ENCODE measurements around the gene UXS1. TPM values are rescaled to one million over a fixed set of nuclear protein-coding genes. Genes with fewer than 3 reads are reported as not detected.
A peak's percentile ranks its signal among the peaks of the same experiment; 100 is the strongest.

Gene UXS1
- total and polyA plus RNA-seq, 11 donors = 11.0 to 36.9 (median 30.9) TPM

GRCh38 chr2:106108791-106109190, 85.3 kb downstream of the UXS1 start:
- Histone ChIP-seq H3K36me3 (peaks cover 0 to 43% (median 26%) of the 10 kb centered on the region in 9 donors), H3K9me3 (no peaks in the 10 kb centered on the region)
- intact Hi-C loops (cut with DNase I) = loop anchor here in 8 of 10 donors (5.0 to 10.0 kb wide), 11 partner anchors 84 to 479 kb away; partner anchors contain the start of genes UXS1 (in 2 of the 8) and RGPD3 (in 1 of the 8)

GRCh38 chr2:106108351-106108750, 85.8 kb downstream of the UXS1 start:
- no peak overlapping the region for H3K27ac ChIP-seq
- DNase-seq = no peak

More at GRCh38 chr2:106108791-106109190, 85.3 kb downstream of the UXS1 start:
- ATAC-seq (no peak), DNase-seq (no peak)
- WGBS, 4 donors = 88 to 92% (median 91%) methylated on average over 7 of the region's 7 CpGs
- no peak for TF ChIP-seq CTCF (IDR thresholded peaks at IDR 0.05)
- TF ChIP-seq POLR2A (IDR thresholded peaks at IDR 0.05) = no peak
- Histone ChIP-seq H3K27me3 (no peaks in the 10 kb centered on the region), H3K4me1 (peaks cover 0 to 25% (median 15%) of the 10 kb centered on the region in 12 donors), H3K27ac (no peak overlapping the region), H3K4me3 (no peak overlapping the region)

GRCh38 chr2:106107509-106108131, 86.5 kb downstream of the UXS1 start:
- intact Hi-C loops (cut with DNase I) = loop anchor here in 9 of 10 donors (2.0 to 10.0 kb wide), 12 partner anchors 85 to 480 kb away; partner anchors contain the start of genes UXS1 (in 2 of the 9) and RGPD3 (in 1 of the 9)
- WGBS, 4 donors = 60 to 72% (median 65%) methylated on average over 14 of the region's 14 CpGs
- peaks cover 0 to 47% (median 25%) of the 10 kb centered on the region in 9 donors for H3K36me3 ChIP-seq
- TF ChIP-seq CTCF (IDR thresholded peaks at IDR 0.05) (peak in 1 of 12 donors; percentile 22), POLR2A (IDR thresholded peaks at IDR 0.05) (no peak)
- no peaks in the 10 kb centered on the region for H3K9me3 ChIP-seq
- no peak overlapping the region for H3K4me3 ChIP-seq
- DNase-seq = no peak
- H3K27me3 ChIP-seq = no peaks in the 10 kb centered on the region
- H3K27ac ChIP-seq = no peak overlapping the region
- ATAC-seq = peak in 3 of 4 donors; percentile 10 to 63 (median 48)
- peaks cover 0 to 25% (median 15%) of the 10 kb centered on the region in 12 donors for H3K4me1 ChIP-seq

More at GRCh38 chr2:106108351-106108750, 85.8 kb downstream of the UXS1 start:
- H3K36me3 ChIP-seq = peaks cover 0 to 44% (median 26%) of the 10 kb centered on the region in 9 donors
- H3K4me1 ChIP-seq = peaks cover 0 to 25% (median 15%) of the 10 kb centered on the region in 12 donors
- H3K27me3 ChIP-seq = no peaks in the 10 kb centered on the region
- no peak overlapping the region for H3K4me3 ChIP-seq
- ATAC-seq = peak; percentile 28 to 73 (median 64)
- intact Hi-C loops (cut with DNase I) = loop anchor here in 8 of 10 donors (5.0 to 10.0 kb wide), 11 partner anchors 84 to 479 kb away; partner anchors contain the start of genes UXS1 (in 2 of the 8) and RGPD3 (in 1 of the 8)
- 46 to 75% (median 55%) methylated on average over 4 to 6 of the region's 6 CpGs for WGBS, 4 donors
- H3K9me3 ChIP-seq = no peaks in the 10 kb centered on the region
- TF ChIP-seq POLR2A (IDR thresholded peaks at IDR 0.05) = no peak
- TF ChIP-seq CTCF (IDR thresholded peaks at IDR 0.05) = peak in 10 of 12 donors; percentile 14 to 56 (median 34)

Data from heart left ventricle (tissue), 16 donors.